Uterus (tissue), 4 donors: ENCODE measurements around the gene PLEK2. TPM values are rescaled to one million over a fixed set of nuclear protein-coding genes. Genes with fewer than 3 reads are reported as not detected.

Experiments
- DNase-seq, 2 donors: peaks; one replicate each; pipeline ENCODE4 v3.0.0-alpha.2; 2019 to 2020
- H3K27ac ChIP-seq, 2 donors: fragments of 200-600 bp; sonication (generic); 1 replicate in 1 of 2; 2 replicates in 1 of 2; pipeline ENCODE4 v1.5.1; 2016 to 2018
- H3K27me3 ChIP-seq, 2 donors: fragments of 200-600 bp; sonication (generic); one replicate each; pipeline ENCODE4 v1.5.1; 2018 to 2019; ENCODE audit warnings: control low read depth in 1 of 2
- H3K36me3 ChIP-seq, 2 donors: fragments of 200-600 bp; sonication (generic); one replicate each; pipeline ENCODE4 v1.5.1; 2019; ENCODE audit warnings: control low read depth in 1 of 2
- H3K4me1 ChIP-seq, 2 donors: fragments of 200-600 bp; sonication (generic); one replicate each; pipeline ENCODE4 v1.5.1; 2018 to 2019; ENCODE audit warnings: control low read depth in 1 of 2
- H3K4me3 ChIP-seq, 2 donors: fragments of 200-600 bp; sonication (generic); 1 replicate in 1 of 2; 2 replicates in 1 of 2; pipeline ENCODE4 v1.5.1; 2018 to 2019; ENCODE audit warnings: mild to moderate bottlenecking in 1 of 2
- H3K9me3 ChIP-seq, 2 donors: fragments of 200-600 bp; sonication (generic); one replicate each; pipeline ENCODE4 v1.5.1; 2019; ENCODE audit warnings: control low read depth in 1 of 2
- POLR2A ChIP-seq, 2 donors: fragments of 450-650 bp; IDR thresholded peaks; one replicate each; pipeline ENCODE4 v1.6.1; 2016; ENCODE audit warnings: antibody characterized with exemption in 2 of 2, mild to moderate bottlenecking in 1 of 2, moderate library complexity in 1 of 2
- intact Hi-C: fragments of 100-400 bp; cut with DNase I; formaldehyde crosslinking; loops from one replicate; pipeline ENCODE4 v1.15.1; 2023; ENCODE audit warnings: low total_unique reads
- total RNA-seq, 4 donors: library from RNA; depleted of rRNA in 3 of 4; stranded (reverse); fragments of >200 nt in 3 of 4; gene quantifications; one replicate each; pipeline versions ENCODE4 v1.1.0 to v1.2.4, GENCODE V29; 2014 to 2023
- TF ChIP-seq, protein P1 (sequence below), 4 experiments: fragments of 200-600 bp in 2 of 4; fragments of 450-650 bp in 2 of 4; sonication (generic) in 2 of 4; IDR thresholded peaks; one replicate each; pipeline ENCODE4 v1.5.1; 2016 to 2019; ENCODE audit warnings: antibody characterized with exemption in 4 of 4, mild to moderate bottlenecking in 2 of 4, moderate library complexity in 1 of 4
- donor health status: DM: yes; HTN: yes; CAD: no.

PLEK2 gene
- total RNA-seq, result 1 to 10 TPM in 1 of 4 donors, not detected in 3; 1.5 TPM

GRCh38 chr14:67411820-67412421 is at the start of gene PLEK2:
PLEK2 (minus strand) TSS chr14:67412165; CDS start chr14:67412059, 106 bp downstream.
- no peak within 1 kb of the TSS for H3K27ac ChIP-seq
- no peaks in the 10 kb centered on the region for H3K4me1 ChIP-seq
- DNase-seq, result no peak
- no peak for TF ChIP-seq POLR2A (IDR thresholded peaks at IDR 0.05)
- TF ChIP-seq, protein P1, sequence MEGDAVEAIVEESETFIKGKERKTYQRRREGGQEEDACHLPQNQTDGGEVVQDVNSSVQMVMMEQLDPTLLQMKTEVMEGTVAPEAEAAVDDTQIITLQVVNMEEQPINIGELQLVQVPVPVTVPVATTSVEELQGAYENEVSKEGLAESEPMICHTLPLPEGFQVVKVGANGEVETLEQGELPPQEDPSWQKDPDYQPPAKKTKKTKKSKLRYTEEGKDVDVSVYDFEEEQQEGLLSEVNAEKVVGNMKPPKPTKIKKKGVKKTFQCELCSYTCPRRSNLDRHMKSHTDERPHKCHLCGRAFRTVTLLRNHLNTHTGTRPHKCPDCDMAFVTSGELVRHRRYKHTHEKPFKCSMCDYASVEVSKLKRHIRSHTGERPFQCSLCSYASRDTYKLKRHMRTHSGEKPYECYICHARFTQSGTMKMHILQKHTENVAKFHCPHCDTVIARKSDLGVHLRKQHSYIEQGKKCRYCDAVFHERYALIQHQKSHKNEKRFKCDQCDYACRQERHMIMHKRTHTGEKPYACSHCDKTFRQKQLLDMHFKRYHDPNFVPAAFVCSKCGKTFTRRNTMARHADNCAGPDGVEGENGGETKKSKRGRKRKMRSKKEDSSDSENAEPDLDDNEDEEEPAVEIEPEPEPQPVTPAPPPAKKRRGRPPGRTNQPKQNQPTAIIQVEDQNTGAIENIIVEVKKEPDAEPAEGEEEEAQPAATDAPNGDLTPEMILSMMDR (IDR thresholded peaks at IDR 0.05), result no peak
- no peaks in the 10 kb centered on the region for H3K9me3 ChIP-seq
- H3K36me3 ChIP-seq, result no peaks in the 10 kb centered on the region
- no peak within 1 kb of the TSS for H3K4me3 ChIP-seq
- peaks cover 5 to 7% of the 10 kb centered on the region in 2 donors for H3K27me3 ChIP-seq
- intact Hi-C loops, result no loop called here

DNA sequence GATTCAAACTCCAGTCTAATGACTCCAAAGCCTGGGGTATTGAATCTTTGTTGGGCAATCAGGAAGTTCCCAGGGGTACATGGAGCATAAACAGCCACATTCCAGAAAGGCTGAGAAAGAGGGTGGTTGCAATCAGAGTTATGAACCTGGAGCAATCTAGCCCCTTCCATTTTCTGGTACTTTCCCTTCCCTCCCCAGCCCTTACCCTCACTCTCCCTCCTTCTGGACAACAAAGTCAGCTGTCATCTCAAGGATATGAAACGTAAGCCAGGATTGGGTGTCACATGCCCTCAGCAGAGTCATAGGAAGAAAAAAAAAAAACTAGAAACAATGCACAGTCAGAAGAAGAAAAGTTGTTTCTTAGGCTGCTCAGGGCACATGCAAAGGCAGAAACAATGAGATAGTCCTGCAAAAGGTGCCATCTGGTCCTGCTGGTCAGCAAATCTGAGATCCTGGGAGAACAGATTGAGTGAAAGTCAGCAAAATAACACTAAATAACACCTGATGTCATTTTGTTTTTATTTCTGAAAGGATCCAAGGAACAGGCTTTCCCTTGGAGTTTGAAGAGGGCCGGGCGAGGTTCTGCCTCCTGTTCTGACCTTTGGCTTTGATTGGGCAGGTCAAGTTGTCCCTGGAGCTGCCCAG is 49.5 kb upstream of the PLEK2 start:
- no peak for DNase-seq
- H3K27ac ChIP-seq, result no peak overlapping the region
- TF ChIP-seq, protein P1 (IDR thresholded peaks at IDR 0.05), result no peak
- no peak for TF ChIP-seq POLR2A (IDR thresholded peaks at IDR 0.05)

DNA sequence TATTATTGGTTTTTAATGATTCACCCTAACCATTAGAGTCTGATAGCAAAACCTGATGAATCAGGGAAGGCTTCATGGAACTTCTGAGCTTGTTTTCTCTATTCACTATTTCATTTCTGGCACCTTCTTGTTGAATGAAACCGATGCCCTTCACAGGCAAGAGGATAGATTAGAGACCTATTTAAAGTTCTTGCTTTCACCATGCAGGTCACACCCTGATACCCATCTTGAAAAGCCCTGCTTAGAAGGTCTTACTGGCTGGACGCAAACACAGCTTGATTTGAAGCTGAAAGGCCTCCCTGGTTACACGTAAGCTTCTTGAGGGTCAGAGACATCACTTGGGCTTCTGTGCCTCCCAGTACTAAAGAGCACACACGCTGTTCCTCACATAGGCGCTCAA is 47.4 kb upstream of the PLEK2 start:
- Histone ChIP-seq H3K4me3 (no peak overlapping the region), H3K27me3 (no peaks in the 10 kb centered on the region), H3K9me3 (no peaks in the 10 kb centered on the region), H3K27ac (no peak overlapping the region), H3K4me1 (no peaks in the 10 kb centered on the region), H3K36me3 (no peaks in the 10 kb centered on the region)
- intact Hi-C loops, result no loop called here
- no peak for TF ChIP-seq POLR2A (IDR thresholded peaks at IDR 0.05)
- TF ChIP-seq, protein P1 (IDR thresholded peaks at IDR 0.05), result no peak
- DNase-seq, result no peak

More for the DNA sequence above, 49.5 kb upstream of the PLEK2 start:
- intact Hi-C loops, result no loop called here
- no peaks in the 10 kb centered on the region for H3K36me3 ChIP-seq
- H3K27me3 ChIP-seq, result no peaks in the 10 kb centered on the region
- no peak overlapping the region for H3K4me3 ChIP-seq
- no peaks in the 10 kb centered on the region for H3K4me1 ChIP-seq
- H3K9me3 ChIP-seq, result no peaks in the 10 kb centered on the region

- H3K9me3 ChIP-seq, result no peaks in the 10 kb centered on the region
- H3K4me3 ChIP-seq, result no peak overlapping the region
- no peak for DNase-seq
- intact Hi-C loops, result no loop called here
- no peaks in the 10 kb centered on the region for H3K36me3 ChIP-seq
- TF ChIP-seq POLR2A (IDR thresholded peaks at IDR 0.05), result no peak
- TF ChIP-seq, protein P1 (IDR thresholded peaks at IDR 0.05), result no peak
- H3K27ac ChIP-seq, result no peak overlapping the region
- H3K4me1 ChIP-seq, result no peaks in the 10 kb centered on the region
- no peaks in the 10 kb centered on the region for H3K27me3 ChIP-seq
These were observed 45.8 kb upstream of the PLEK2 start for GRCh38 chr14:67457782-67458181.

- no peak for TF ChIP-seq POLR2A (IDR thresholded peaks at IDR 0.05)
- TF ChIP-seq, protein P1 (IDR thresholded peaks at IDR 0.05), result no peak
- intact Hi-C loops, result no loop called here
- no peak for DNase-seq
These were observed 44.8 kb upstream of the PLEK2 start for GRCh38 chr14:67456732-67457131.

More at GRCh38 chr14:67456732-67457131, 44.8 kb upstream of the PLEK2 start:
- H3K27ac ChIP-seq, result no peak overlapping the region
- H3K4me3 ChIP-seq, result no peak overlapping the region
- H3K4me1 ChIP-seq, result no peaks in the 10 kb centered on the region
- H3K9me3 ChIP-seq, result no peaks in the 10 kb centered on the region
- no peaks in the 10 kb centered on the region for H3K36me3 ChIP-seq
- H3K27me3 ChIP-seq, result no peaks in the 10 kb centered on the region
